PC-9 (cell line): Measurements from ENCODE around the gene POU2F3.

ENCODE experiments used
- CTCF ChIP-seq: fragments of 200-600 bp; sonication (generic); conservative IDR thresholded peaks from 2 replicates; pipeline ENCODE4 v1.6.1; 2017; ENCODE audit warnings: mixed run types, antibody characterized with exemption, mild to moderate bottlenecking, moderate library complexity
- EZH2 ChIP-seq: fragments of 200-600 bp; sonication (generic); IDR thresholded peaks from 2 replicates; pipeline ENCODE4 v1.8.0; 2017; ENCODE audit warnings: antibody characterized with exemption, low read depth

GRCh38 chr11:120257346-120257745, 17.4 kb downstream of the POU2F3 start:
- TF ChIP-seq EZH2 (no peak), CTCF (no peak)
